Endothelial cell of umbilical vein (primary cell): ENCODE data around the gene FGD3. TPM values are rescaled to one million over a fixed set of nuclear protein-coding genes. Genes with fewer than 3 reads are reported as not detected.

Experiments
- BruUV-seq: library from RNA; stranded (reverse); fragments of 400-500 nt; replicated peaks from 2 replicates; lab custom pipeline; 2021; lab: Mats Ljungman, UMichigan
- CTCF ChIA-PET: fragments of 300-600, 350-600 bp; sonication (Branson Sonifier 250); formaldehyde crosslinking; loops from one replicate; lab custom pipeline; 2021; ENCODE audit warnings: antibody characterized with exemption, inconsistent platforms; lab: Charles Lee
- POLR2A ChIA-PET: fragments of 300-600, 350-600 bp; sonication (Branson Sonifier 250); formaldehyde crosslinking; loops from one replicate; lab custom pipeline; 2021; ENCODE audit warnings: antibody characterized with exemption, inconsistent platforms; lab: Charles Lee
- DNase-seq: peaks from one replicate; pipeline ENCODE4 v3.0.0-alpha.2; 2011; ENCODE audit warnings: low read depth, low spot score
- FAIRE-seq: peaks from 2 replicates; lab custom pipeline; 2011; peaks lifted over from hg19 to GRCh38; lab: Jason Lieb, UNC
- H2AFZ ChIP-seq: 2 replicates; pipeline ENCODE4 v1.6.0; 2012; ENCODE audit warnings: low read depth, low read length, control low read depth, inconsistent platforms
- H3K27ac ChIP-seq: 2 replicates; pipeline ENCODE4 v1.5.1; 2011; ENCODE audit warnings: low read depth, mild to moderate bottlenecking, control low read depth, low read length, moderate library complexity; ENCODE audit not compliant: insufficient read depth
- H3K27me3 ChIP-seq, 2 experiments: 2 replicates each; pipeline versions ENCODE4 v1.6.0 to v1.6.1; 2011; ENCODE audit warnings: low read length in 2 of 2, mixed read lengths in 1 of 2; ENCODE audit not compliant: control insufficient read depth in 2 of 2, insufficient read depth in 2 of 2
- H3K36me3 ChIP-seq, 2 experiments: 2 replicates in 1 of 2; 3 replicates in 1 of 2; pipeline ENCODE4 v1.5.1; 2011; ENCODE audit warnings: low read length in 2 of 2, mild to moderate bottlenecking in 1 of 2, moderate library complexity in 1 of 2; ENCODE audit not compliant: control insufficient read depth in 2 of 2, insufficient read depth in 2 of 2; ENCODE audit errors: extremely low read depth in 1 of 2
- H3K4me1 ChIP-seq: 3 replicates; pipeline ENCODE4 v1.5.1; 2011; ENCODE audit warnings: mild to moderate bottlenecking, low read length; ENCODE audit not compliant: control insufficient read depth, insufficient read depth; ENCODE audit errors: extremely low read depth
- H3K4me2 ChIP-seq: 2 replicates; pipeline ENCODE4 v1.6.1; 2011; ENCODE audit warnings: low read length, control low read depth, mixed read lengths; ENCODE audit not compliant: insufficient read depth
- H3K4me3 ChIP-seq, 3 experiments: fragments of 200-600 bp in 1 of 3; sonication (generic), shearing (Covaris generic) in 1 of 3; replicated peaks in 1 of 3; 2 replicates each; pipeline ENCODE4 v1.5.1; 2011 to 2016; ENCODE audit warnings: control low read depth in 3 of 3, low read length in 3 of 3, mild to moderate bottlenecking in 2 of 3, inconsistent platforms in 1 of 3, low read depth in 1 of 3, moderate library complexity in 1 of 3; ENCODE audit not compliant: insufficient read depth in 1 of 3
- H3K79me2 ChIP-seq: 2 replicates; pipeline ENCODE4 v1.6.0; 2012; ENCODE audit warnings: low read length, inconsistent platforms; ENCODE audit not compliant: control insufficient read depth, insufficient read depth
- H3K9ac ChIP-seq: replicated peaks from 2 replicates; pipeline ENCODE3; 2011; ENCODE audit warnings: low read length, control low read depth; ENCODE audit not compliant: insufficient read depth; ENCODE audit errors: extremely low read depth
- H3K9me1 ChIP-seq: replicated peaks from 3 replicates; pipeline ENCODE4 v1.6.0; 2011; ENCODE audit warnings: mild to moderate bottlenecking, low read length; ENCODE audit not compliant: control insufficient read depth, insufficient read depth; ENCODE audit errors: extremely low read depth
- H3K9me3 ChIP-seq: replicated peaks from 2 replicates; pipeline ENCODE4 v1.5.1; 2012; ENCODE audit warnings: low read length, inconsistent platforms; ENCODE audit not compliant: control insufficient read depth, insufficient read depth
- H4K20me1 ChIP-seq: replicated peaks from 2 replicates; pipeline ENCODE3; 2011; ENCODE audit warnings: mild to moderate bottlenecking, low read length; ENCODE audit not compliant: control insufficient read depth, insufficient read depth; ENCODE audit errors: extremely low read depth
- EZH2 ChIP-seq: IDR thresholded peaks from 2 replicates; pipeline ENCODE4 v1.6.1; 2012; ENCODE audit warnings: borderline replicate concordance, low read depth, mild to moderate bottlenecking, moderate library complexity, low read length, inconsistent platforms; ENCODE audit not compliant: severe bottlenecking
- FOS ChIP-seq: IDR thresholded peaks from 2 replicates; pipeline ENCODE4 v1.6.1; 2011; ENCODE audit warnings: mild to moderate bottlenecking, low read length, moderate library complexity, borderline replicate concordance; ENCODE audit not compliant: insufficient read depth
- GATA2 ChIP-seq: IDR thresholded peaks from 2 replicates; pipeline ENCODE4 v1.7.0; 2011; ENCODE audit warnings: low read depth, mild to moderate bottlenecking, moderate library complexity, mixed read lengths, low read length; ENCODE audit not compliant: insufficient read length, insufficient read depth
- JUN ChIP-seq: IDR thresholded peaks from 2 replicates; pipeline ENCODE4 v1.6.1; 2011; ENCODE audit warnings: borderline replicate concordance, low read depth; ENCODE audit not compliant: insufficient read length, insufficient read depth
- MYC ChIP-seq: IDR thresholded peaks from one replicate; pipeline ENCODE4 v1.6.1; 2011; ENCODE audit warnings: mild to moderate bottlenecking, low read depth, low read length
- POLR2A ChIP-seq: IDR thresholded peaks from 2 replicates; pipeline ENCODE4 v1.6.1; 2012; ENCODE audit warnings: low read depth, mild to moderate bottlenecking, control low read depth, low read length
- POLR2AphosphoS5 ChIP-seq: IDR thresholded peaks from 2 replicates; pipeline ENCODE4 v1.6.1; 2012; ENCODE audit warnings: low read depth, mild to moderate bottlenecking, control low read depth, low read length, moderate library complexity; ENCODE audit not compliant: insufficient read depth
- dilution Hi-C: fragments of 300-500 bp; cut with MboI; formaldehyde crosslinking; loops from one replicate; pipeline ENCODE4 v1.15.0; 2019; ENCODE audit warnings: low sequenced_read_pairs; ENCODE audit not compliant: extremely low pct_ligation_motif_present
- intact Hi-C: fragments of 100-400 bp; cut with micrococcal nuclease; formaldehyde crosslinking; loops from one replicate; pipeline ENCODE4 v1.10.0; 2022
- polyA plus RNA-seq, 4 experiments: library from polyadenylated mRNA; depleted of rRNA in 3 of 4; stranded (reverse) in 3 of 4; unstranded in 1 of 4; fragments of >200 nt; gene quantifications; 2 replicates each; pipeline versions ENCODE4 v1.2.1 to v1.2.3, GENCODE V29; 2011 to 2012; ENCODE audit warnings: missing spikeins in 1 of 4
- total RNA-seq: library from RNA; stranded (reverse); gene quantifications from 2 replicates; pipeline ENCODE4 v1.2.3, GENCODE V29; 2021
- TF ChIP-seq, protein P1 (sequence below): IDR thresholded peaks from 2 replicates; pipeline ENCODE4 v1.6.1; 2011; ENCODE audit not compliant: insufficient read depth, insufficient read length
- TF ChIP-seq, protein P2 (sequence below), 2 donors: IDR thresholded peaks; 1 replicate in 1 of 2; 2 replicates in 1 of 2; pipeline ENCODE4 v1.5.1; 2011; ENCODE audit warnings: low read length in 2 of 2, mild to moderate bottlenecking in 2 of 2, moderate library complexity in 2 of 2, control low read depth in 1 of 2, inconsistent platforms in 1 of 2, low read depth in 1 of 2; ENCODE audit not compliant: insufficient read depth in 1 of 2; ENCODE audit errors: extremely low read depth in 1 of 2

FGD3 gene
- total and polyA plus RNA-seq, 2 donors (not counting 3 experiments of a cell fraction or from before 2014, with no cell fraction given) = not detected

DNA sequence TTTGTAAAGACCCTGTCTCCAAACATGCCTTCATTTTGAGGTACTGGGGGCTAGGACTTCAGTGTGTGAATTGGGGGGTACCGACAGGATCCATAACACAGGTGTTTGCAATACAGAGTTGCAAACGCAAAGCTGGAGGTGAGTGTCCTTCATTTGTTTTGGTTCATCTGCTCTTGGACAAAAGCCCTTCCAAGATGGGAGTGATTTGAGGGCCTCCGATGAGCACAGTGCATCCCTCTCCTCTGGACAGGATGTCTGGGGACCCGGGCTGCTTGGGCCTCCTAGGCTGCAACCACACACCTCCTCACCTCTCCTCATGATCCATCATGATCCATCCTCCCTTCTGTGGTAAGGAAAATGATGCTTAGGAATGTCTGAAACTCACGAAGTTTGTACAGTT, 23.8 kb downstream of the FGD3 start:
- no peaks in the 10 kb centered on the region for H3K27me3 ChIP-seq
- intact Hi-C loops (no loop called here), dilution Hi-C loops (no loop called here)
- H3K9me3 ChIP-seq = no peaks in the 10 kb centered on the region
- DNase-seq = no peak
- BruUV-seq = no TSS peak
- no peak overlapping the region for H3K9ac ChIP-seq
- ChIA-PET POLR2A (no interaction called here), CTCF (no interaction called here)
- H3K4me3 ChIP-seq = no peak overlapping the region
- no peak overlapping the region for H3K4me2 ChIP-seq
- H3K9me1 ChIP-seq = no peaks in the 10 kb centered on the region
- TF ChIP-seq, protein P1, sequence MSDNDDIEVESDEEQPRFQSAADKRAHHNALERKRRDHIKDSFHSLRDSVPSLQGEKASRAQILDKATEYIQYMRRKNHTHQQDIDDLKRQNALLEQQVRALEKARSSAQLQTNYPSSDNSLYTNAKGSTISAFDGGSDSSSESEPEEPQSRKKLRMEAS = no peak
- TF ChIP-seq JUN (no peak), MYC (no peak), EZH2 (no peak), FOS (no peak), POLR2AphosphoS5 (no peak), GATA2 (no peak), POLR2A (no peak)
- TF ChIP-seq, protein P2, sequence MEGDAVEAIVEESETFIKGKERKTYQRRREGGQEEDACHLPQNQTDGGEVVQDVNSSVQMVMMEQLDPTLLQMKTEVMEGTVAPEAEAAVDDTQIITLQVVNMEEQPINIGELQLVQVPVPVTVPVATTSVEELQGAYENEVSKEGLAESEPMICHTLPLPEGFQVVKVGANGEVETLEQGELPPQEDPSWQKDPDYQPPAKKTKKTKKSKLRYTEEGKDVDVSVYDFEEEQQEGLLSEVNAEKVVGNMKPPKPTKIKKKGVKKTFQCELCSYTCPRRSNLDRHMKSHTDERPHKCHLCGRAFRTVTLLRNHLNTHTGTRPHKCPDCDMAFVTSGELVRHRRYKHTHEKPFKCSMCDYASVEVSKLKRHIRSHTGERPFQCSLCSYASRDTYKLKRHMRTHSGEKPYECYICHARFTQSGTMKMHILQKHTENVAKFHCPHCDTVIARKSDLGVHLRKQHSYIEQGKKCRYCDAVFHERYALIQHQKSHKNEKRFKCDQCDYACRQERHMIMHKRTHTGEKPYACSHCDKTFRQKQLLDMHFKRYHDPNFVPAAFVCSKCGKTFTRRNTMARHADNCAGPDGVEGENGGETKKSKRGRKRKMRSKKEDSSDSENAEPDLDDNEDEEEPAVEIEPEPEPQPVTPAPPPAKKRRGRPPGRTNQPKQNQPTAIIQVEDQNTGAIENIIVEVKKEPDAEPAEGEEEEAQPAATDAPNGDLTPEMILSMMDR (IDR thresholded peaks at IDR 0.05; ENCODE audit: extremely low read depth in 1 of 2, insufficient read depth in 1 of 2, low read depth in 1 of 2, low read length in 2 of 2) = no peak
- no peaks in the 10 kb centered on the region for H4K20me1 ChIP-seq
- no peaks in the 10 kb centered on the region for H3K79me2 ChIP-seq
- H3K36me3 ChIP-seq = no peaks in the 10 kb centered on the region
- no peak overlapping the region for H2AFZ ChIP-seq
- FAIRE-seq = no peak
- no peak overlapping the region for H3K27ac ChIP-seq
- H3K4me1 ChIP-seq = no peaks in the 10 kb centered on the region
